Fibroblast of lung (primary cell): Measurements from ENCODE around the gene CTNS. TPM values are rescaled to one million over a fixed set of nuclear protein-coding genes. Genes with fewer than 3 reads are reported as not detected.

Experiments
- DNase-seq, 2 donors: peaks; one replicate each; pipeline versions ENCODE4 v3.0.0 to v3.0.0-alpha.2; 2010; ENCODE audit warnings: low read depth in 2 of 2
- H2AFZ ChIP-seq: 2 replicates; pipeline ENCODE4 v1.5.1; 2012; ENCODE audit warnings: low read length, control low read depth, inconsistent platforms
- H3K27ac ChIP-seq: 2 replicates; pipeline ENCODE4 v1.5.1; 2011; ENCODE audit warnings: low read length, control low read depth; ENCODE audit not compliant: insufficient read depth
- H3K27me3 ChIP-seq: 2 replicates; pipeline ENCODE4 v1.5.1; 2011; ENCODE audit warnings: mild to moderate bottlenecking, low read length; ENCODE audit not compliant: control insufficient read depth, insufficient read depth
- H3K36me3 ChIP-seq: 2 replicates; pipeline ENCODE4 v1.5.1; 2011; ENCODE audit warnings: low read length; ENCODE audit not compliant: control insufficient read depth, insufficient read depth
- H3K4me1 ChIP-seq: 2 replicates; pipeline ENCODE4 v1.5.1; 2011; ENCODE audit warnings: low read length; ENCODE audit not compliant: control insufficient read depth, insufficient read depth; ENCODE audit errors: extremely low read depth
- H3K4me2 ChIP-seq: 2 replicates; pipeline ENCODE4 v1.5.1; 2011; ENCODE audit warnings: low read length, control low read depth; ENCODE audit not compliant: insufficient read depth; ENCODE audit errors: extremely low read depth
- H3K4me3 ChIP-seq, 4 experiments: fragments of 200-600 bp in 1 of 4; sonication (generic) in 1 of 4; replicated peaks in 1 of 4; 2 replicates each; pipeline ENCODE4 v1.5.1; 2011 to 2016; ENCODE audit warnings: low read length in 4 of 4, low read depth in 3 of 4, mild to moderate bottlenecking in 3 of 4, control low read depth in 2 of 4, inconsistent platforms in 1 of 4, mixed read lengths in 1 of 4; ENCODE audit not compliant: insufficient read depth in 1 of 4; ENCODE audit errors: control extremely low read depth in 1 of 4
- H3K79me2 ChIP-seq: 2 replicates; pipeline ENCODE4 v1.5.1; 2012; ENCODE audit warnings: mild to moderate bottlenecking, low read length, inconsistent platforms; ENCODE audit not compliant: control insufficient read depth, insufficient read depth
- H3K9ac ChIP-seq: 2 replicates; pipeline ENCODE4 v1.5.1; 2011; ENCODE audit warnings: mild to moderate bottlenecking, low read length, control low read depth; ENCODE audit not compliant: insufficient read depth
- H3K9me3 ChIP-seq: 2 replicates; pipeline ENCODE4 v1.5.1; 2012; ENCODE audit warnings: low read depth, low read length; ENCODE audit not compliant: control insufficient read depth, insufficient read depth
- H4K20me1 ChIP-seq: 2 replicates; pipeline ENCODE4 v1.5.1; 2011; ENCODE audit warnings: low read length; ENCODE audit not compliant: control insufficient read depth, insufficient read depth; ENCODE audit errors: extremely low read depth
- CTCF ChIP-seq, 2 donors: IDR thresholded peaks in 1 of 2; conservative IDR thresholded peaks in 1 of 2; 1 replicate in 1 of 2; 2 replicates in 1 of 2; pipeline ENCODE4 v1.5.1; 2011 to 2012; ENCODE audit warnings: low read length in 2 of 2, control low read depth in 1 of 2, inconsistent platforms in 1 of 2, low read depth in 1 of 2, mild to moderate bottlenecking in 1 of 2
- EZH2 ChIP-seq: IDR thresholded peaks from 2 replicates; pipeline ENCODE4 v1.5.1; 2012; ENCODE audit warnings: low read length, control low read depth, mild to moderate bottlenecking; ENCODE audit errors: missing control alignments
- polyA plus RNA-seq, 2 donors: library from polyadenylated mRNA; depleted of rRNA in 1 of 2; stranded (reverse) in 1 of 2; unstranded in 1 of 2; fragments of >200 nt; gene quantifications; 2 replicates each; pipeline ENCODE4 v1.2.1, GENCODE V29; 2011 to 2012; ENCODE audit warnings: missing spikeins in 1 of 2
- total RNA-seq: library from RNA; depleted of rRNA; stranded (reverse); fragments of >200 nt; gene quantifications from 2 replicates; pipeline ENCODE4 v1.2.1, GENCODE V29; 2014

CTNS gene
- total and polyA plus RNA-seq, 2 donors (not counting 1 experiment from before 2014, with no cell fraction given), result 9.6 to 19.2 TPM

- Histone ChIP-seq H3K36me3 (no peaks in the 10 kb centered on the region), H3K9me3 (no peaks in the 10 kb centered on the region), H4K20me1 (no peaks in the 10 kb centered on the region), H3K27me3 (no peaks in the 10 kb centered on the region), H3K79me2 (no peaks in the 10 kb centered on the region), H2AFZ (no peak overlapping the region), H3K4me2 (no peak overlapping the region), H3K27ac (no peak overlapping the region), H3K4me1 (no peaks in the 10 kb centered on the region), H3K4me3 (no peak overlapping the region), H3K9ac (no peak overlapping the region)
- no peak for TF ChIP-seq CTCF (conservative IDR thresholded peaks at IDR 0.05 in 1 of 2, IDR thresholded peaks at IDR 0.05 in 1 of 2; ENCODE audit: low read depth in 1 of 2, low read length in 2 of 2)
- TF ChIP-seq EZH2, result no peak
- DNase-seq, result peak; percentile 52 to 73
Observed at GRCh38 chr17:3710951-3711383, 74.4 kb downstream of the CTNS start.

Other genes starting within 250 kb of the CTNS start
- gene OR1E1, start 238.3 kb upstream of the CTNS start, total RNA-seq, result not detected in 2 replicates
- gene OR1E1, start 238.3 kb upstream of the CTNS start, polyA plus RNA-seq, result not detected in 2 replicates
- not detected in 2 replicates for gene OR3A3, start 225.4 kb upstream of the CTNS start, total RNA-seq
- not detected in 2 replicates for gene OR3A3, start 225.4 kb upstream of the CTNS start, polyA plus RNA-seq
- gene OR1E2, start 202.9 kb upstream of the CTNS start, total RNA-seq, result not detected in 2 replicates
- not detected in 2 replicates for gene OR1E2, start 202.9 kb upstream of the CTNS start, polyA plus RNA-seq
- gene SPATA22, start 164.9 kb upstream of the CTNS start, total RNA-seq, result 0.17 and 0.51 TPM in 2 replicates
- 0.33 and 0.63 TPM in 2 replicates for gene SPATA22, start 164.9 kb upstream of the CTNS start, polyA plus RNA-seq
- 4.6 and 5.4 TPM in 2 replicates for gene ASPA, start 160.8 kb upstream of the CTNS start, total RNA-seq
- 1.3 and 1.7 TPM in 2 replicates for gene ASPA, start 160.8 kb upstream of the CTNS start, polyA plus RNA-seq
- 0.77 and 0.99 TPM in 2 replicates for gene TRPV3, start 78.9 kb upstream of the CTNS start, total RNA-seq
- 0.20 and 0.50 TPM in 2 replicates for gene TRPV3, start 78.9 kb upstream of the CTNS start, polyA plus RNA-seq
- gene TRPV1, start 27.3 kb upstream of the CTNS start, total RNA-seq, result 2.3 and 2.8 TPM in 2 replicates
- gene TRPV1, start 27.3 kb upstream of the CTNS start, polyA plus RNA-seq, result 0.60 and 0.89 TPM in 2 replicates
- 5.6 and 8.9 TPM in 2 replicates for gene SHPK, start 510 bp upstream of the CTNS start, total RNA-seq
- gene SHPK, start 510 bp upstream of the CTNS start, polyA plus RNA-seq, result 7.2 and 9.1 TPM in 2 replicates
- gene TAX1BP3, start 31.8 kb downstream of the CTNS start, total RNA-seq, result 105 and 141 TPM in 2 replicates
- gene TAX1BP3, start 31.8 kb downstream of the CTNS start, polyA plus RNA-seq, result 121 and 149 TPM in 2 replicates
- 15.4 TPM in 2 replicates for gene EMC6, start 32.1 kb downstream of the CTNS start, total RNA-seq
- 20.6 and 25.3 TPM in 2 replicates for gene EMC6, start 32.1 kb downstream of the CTNS start, polyA plus RNA-seq
- 0.99 and 1.0 TPM in 2 replicates for gene P2RX5, start 59.4 kb downstream of the CTNS start, total RNA-seq
- gene P2RX5, start 59.4 kb downstream of the CTNS start, polyA plus RNA-seq, result 0.79 and 1.1 TPM in 2 replicates
- gene HASPIN, start 87.1 kb downstream of the CTNS start, total RNA-seq, result 0.51 and 2.0 TPM in 2 replicates
- gene HASPIN, start 87.1 kb downstream of the CTNS start, polyA plus RNA-seq, result 1.5 and 4.9 TPM in 2 replicates
- 15.9 and 29.7 TPM in 2 replicates for gene ITGAE, start 164.4 kb downstream of the CTNS start, total RNA-seq
- gene ITGAE, start 164.4 kb downstream of the CTNS start, polyA plus RNA-seq, result 72.5 and 76.6 TPM in 2 replicates
- gene NCBP3, start 209.5 kb downstream of the CTNS start, total RNA-seq, result 20.3 and 23.3 TPM in 2 replicates
- gene NCBP3, start 209.5 kb downstream of the CTNS start, polyA plus RNA-seq, result 20.4 and 20.6 TPM in 2 replicates